Sigmoid colon (tissue), 7 donors: ENCODE measurements around the gene PCDHGA11. TPM values are rescaled to one million over a fixed set of nuclear protein-coding genes. Genes with fewer than 3 reads are reported as not detected.

Source experiments
- DNase-seq: peaks from one replicate; pipeline ENCODE4 v3.0.0-alpha.2; 2019
- H3K27ac ChIP-seq, 4 donors: fragments of 200-600 bp; sonication (generic); one replicate each; pipeline ENCODE4 v1.5.1; 2016 to 2019; ENCODE audit warnings: mild to moderate bottlenecking in 1 of 4
- H3K27me3 ChIP-seq, 3 donors: fragments of 200-600 bp; sonication (generic); one replicate each; pipeline ENCODE4 v1.5.1; 2019; ENCODE audit warnings: mild to moderate bottlenecking in 1 of 3
- H3K36me3 ChIP-seq, 4 donors: fragments of 200-600 bp; sonication (generic); one replicate each; pipeline ENCODE4 v1.5.1; 2016 to 2019
- H3K4me1 ChIP-seq, 4 donors: fragments of 200-600 bp; sonication (generic); one replicate each; pipeline ENCODE4 v1.5.1; 2017 to 2019
- H3K4me3 ChIP-seq, 4 donors: fragments of 200-600 bp; sonication (generic); one replicate each; pipeline ENCODE4 v1.5.1; 2017 to 2019; ENCODE audit warnings: mild to moderate bottlenecking in 2 of 4, moderate library complexity in 1 of 4
- H3K9me3 ChIP-seq, 4 donors: fragments of 200-600 bp in 3 of 4; sonication (generic) in 3 of 4; one replicate each; pipeline versions ENCODE4 v1.5.1 to v1.6.1; 2013 to 2019
- EP300 ChIP-seq, 4 donors: sonication (generic); formaldehyde crosslinking; IDR thresholded peaks; one replicate each; pipeline ENCODE4 v1.6.1; 2017; ENCODE audit warnings: antibody characterized with exemption in 4 of 4
- POLR2A ChIP-seq, 2 donors: fragments of 450-650 bp; IDR thresholded peaks; one replicate each; pipeline ENCODE4 v1.6.1; 2016; ENCODE audit warnings: antibody characterized with exemption in 2 of 2, mild to moderate bottlenecking in 2 of 2, moderate library complexity in 2 of 2
- POLR2AphosphoS5 ChIP-seq, 4 donors: sonication (generic); formaldehyde crosslinking; IDR thresholded peaks; one replicate each; pipeline ENCODE4 v1.6.1; 2017; ENCODE audit warnings: antibody characterized with exemption in 4 of 4
- WGBS, 2 donors: extraction: QIAGEN DNeasy Blood & Tissue Kit; methylation state at CpG; one replicate each; pipeline ENCODE4 v1.1.7; 2013; 5-methylcytosine and 5-hydroxymethylcytosine counted together
- intact Hi-C: fragments of 100-400 bp; cut with DNase I; formaldehyde crosslinking; loops from one replicate; pipeline ENCODE4 v1.15.1; 2023
- polyA plus RNA-seq, 3 donors: library from polyadenylated mRNA; stranded (reverse); fragments of 200-250 nt; gene quantifications; one replicate each; pipeline ENCODE4 v1.2.3, GENCODE V29; 2013
- total RNA-seq, 4 donors: library from RNA; depleted of rRNA; stranded (reverse); fragments of >200 nt; gene quantifications; one replicate each; pipeline ENCODE4 v1.1.0, GENCODE V29; 2016
- TF ChIP-seq, protein P1 (sequence below), 4 experiments: fragments of 450-650 bp in 3 of 4; fragments of 200-600 bp in 1 of 4; IDR thresholded peaks; one replicate each; pipeline ENCODE4 v1.5.1; 2016 to 2019; ENCODE audit warnings: antibody characterized with exemption in 4 of 4, mild to moderate bottlenecking in 3 of 4, moderate library complexity in 2 of 4
- donor health status: healthy with polysubstance abuse.
- donor health status: Bipolar disorder and iron deficiency.
- donor health status: healthy.

PCDHGA11 gene
- total and polyA plus RNA-seq, 7 donors, result 0.89 to 10.8 (median 6.7) TPM; not detected in 2

- intact Hi-C loops, result no loop called here
- H3K27me3 ChIP-seq, result peaks cover 0 to 5% (median 0%) of the 10 kb centered on the region in 3 donors
- 31 to 46% methylated on average over 15 of the region's 15 CpGs for WGBS, 2 donors
- H3K4me3 ChIP-seq, result no peak overlapping the region
- TF ChIP-seq POLR2AphosphoS5 (IDR thresholded peaks at IDR 0.05), result no peak
- no peak for TF ChIP-seq EP300 (IDR thresholded peaks at IDR 0.05)
- H3K9me3 ChIP-seq, result peaks cover 41 to 88% (median 71%) of the 10 kb centered on the region in 4 donors
- no peaks in the 10 kb centered on the region for H3K4me1 ChIP-seq
- H3K36me3 ChIP-seq, result peaks cover 0 to 5% (median 0%) of the 10 kb centered on the region in 4 donors
- no peak overlapping the region for H3K27ac ChIP-seq
- no peak for DNase-seq
Observed at GRCh38 chr5:141398608-141399007, 22.2 kb upstream of the PCDHGA11 start.

DNA sequence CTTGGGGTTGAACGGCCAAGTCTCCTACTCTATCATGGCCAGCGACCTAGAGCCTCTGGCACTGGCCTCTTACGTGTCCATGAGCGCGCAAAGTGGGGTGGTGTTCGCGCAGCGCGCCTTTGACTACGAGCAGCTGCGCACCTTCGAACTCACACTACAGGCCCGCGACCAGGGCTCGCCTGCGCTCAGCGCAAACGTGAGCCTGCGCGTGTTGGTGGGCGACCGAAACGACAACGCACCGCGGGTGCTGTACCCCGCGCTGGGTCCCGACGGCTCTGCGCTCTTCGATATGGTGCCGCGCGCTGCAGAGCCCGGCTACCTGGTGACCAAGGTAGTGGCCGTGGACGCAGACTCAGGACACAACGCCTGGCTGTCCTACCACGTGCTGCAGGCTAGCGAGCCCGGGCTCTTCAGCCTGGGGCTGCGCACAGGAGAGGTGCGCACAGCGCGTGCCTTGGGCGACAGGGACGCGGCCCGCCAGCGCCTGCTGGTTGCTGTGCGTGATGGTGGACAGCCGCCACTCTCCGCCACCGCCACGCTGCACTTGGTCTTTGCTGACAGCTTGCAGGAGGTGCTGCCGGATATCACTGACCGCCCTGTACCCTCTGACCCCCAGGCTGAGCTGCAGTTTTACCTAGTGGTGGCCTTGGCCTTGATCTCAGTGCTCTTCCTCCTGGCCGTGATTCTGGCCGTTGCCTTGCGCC is 21.1 kb upstream of the PCDHGA11 start:
- no peak overlapping the region for H3K27ac ChIP-seq
- intact Hi-C loops, result no loop called here
- H3K4me1 ChIP-seq, result no peaks in the 10 kb centered on the region
- 36 to 64% methylated on average over 61 of the region's 61 CpGs for WGBS, 2 donors
- H3K9me3 ChIP-seq, result peaks cover 41 to 88% (median 72%) of the 10 kb centered on the region in 4 donors
- TF ChIP-seq, protein P1, sequence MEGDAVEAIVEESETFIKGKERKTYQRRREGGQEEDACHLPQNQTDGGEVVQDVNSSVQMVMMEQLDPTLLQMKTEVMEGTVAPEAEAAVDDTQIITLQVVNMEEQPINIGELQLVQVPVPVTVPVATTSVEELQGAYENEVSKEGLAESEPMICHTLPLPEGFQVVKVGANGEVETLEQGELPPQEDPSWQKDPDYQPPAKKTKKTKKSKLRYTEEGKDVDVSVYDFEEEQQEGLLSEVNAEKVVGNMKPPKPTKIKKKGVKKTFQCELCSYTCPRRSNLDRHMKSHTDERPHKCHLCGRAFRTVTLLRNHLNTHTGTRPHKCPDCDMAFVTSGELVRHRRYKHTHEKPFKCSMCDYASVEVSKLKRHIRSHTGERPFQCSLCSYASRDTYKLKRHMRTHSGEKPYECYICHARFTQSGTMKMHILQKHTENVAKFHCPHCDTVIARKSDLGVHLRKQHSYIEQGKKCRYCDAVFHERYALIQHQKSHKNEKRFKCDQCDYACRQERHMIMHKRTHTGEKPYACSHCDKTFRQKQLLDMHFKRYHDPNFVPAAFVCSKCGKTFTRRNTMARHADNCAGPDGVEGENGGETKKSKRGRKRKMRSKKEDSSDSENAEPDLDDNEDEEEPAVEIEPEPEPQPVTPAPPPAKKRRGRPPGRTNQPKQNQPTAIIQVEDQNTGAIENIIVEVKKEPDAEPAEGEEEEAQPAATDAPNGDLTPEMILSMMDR (IDR thresholded peaks at IDR 0.05), result no peak
- DNase-seq, result no peak
- no peak overlapping the region for H3K4me3 ChIP-seq
- no peaks in the 10 kb centered on the region for H3K27me3 ChIP-seq
- peaks cover 0 to 5% (median 0%) of the 10 kb centered on the region in 4 donors for H3K36me3 ChIP-seq

DNA sequence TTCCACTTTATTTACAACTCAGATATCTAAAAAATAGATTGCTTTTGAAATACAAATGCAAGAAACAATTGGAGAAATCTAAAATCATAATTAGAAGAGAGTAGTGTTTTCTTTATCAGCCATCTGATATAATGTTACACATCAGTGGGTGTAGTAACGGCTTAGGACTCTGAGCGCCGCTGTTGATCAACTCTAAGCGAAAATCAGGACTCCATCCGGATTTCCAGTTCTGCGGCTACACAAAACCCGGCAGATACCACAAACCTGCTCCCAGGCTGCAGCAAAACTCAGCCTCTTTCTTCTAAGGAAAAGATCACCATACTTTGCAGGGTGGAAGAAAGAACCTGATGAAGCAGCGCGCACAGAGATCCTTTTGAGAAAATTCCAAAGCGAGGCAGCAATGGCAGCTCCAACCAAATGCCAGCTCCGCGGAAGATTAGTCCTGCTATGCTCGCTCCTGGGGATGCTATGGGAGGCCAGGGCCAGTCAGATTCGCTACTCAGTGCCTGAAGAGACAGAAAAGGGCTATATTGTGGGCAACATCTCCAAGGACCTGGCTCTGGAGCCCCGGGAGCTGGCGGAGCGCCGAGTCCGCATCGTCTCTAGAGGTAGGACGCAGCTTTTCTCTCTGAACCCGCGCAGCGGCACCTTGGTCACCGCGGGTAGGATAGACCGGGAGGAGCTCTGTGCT is 18.2 kb upstream of the PCDHGA11 start, which contains the start of gene PCDHGA9:
TSS of gene PCDHGA9 (plus strand) at position 226 of the 691 bp plus-strand sequence. CDS start at position 401, 175 bp downstream.
- Histone ChIP-seq H3K27me3 (no peaks in the 10 kb centered on the region), H3K9me3 (peaks cover 36 to 89% (median 79%) of the 10 kb centered on the region in 4 donors), H3K4me1 (no peaks in the 10 kb centered on the region), H3K4me3 (peak within 1 kb of the TSS in 3 of 4 donors; percentile 19 to 23 (median 21)), H3K36me3 (peaks cover 0 to 5% (median 0%) of the 10 kb centered on the region in 4 donors), H3K27ac (no peak within 1 kb of the TSS)
- DNase-seq, result no peak
- 20 to 51% methylated on average over 27 of the region's 27 CpGs for WGBS, 2 donors
- intact Hi-C loops, result no loop called here
- TF ChIP-seq EP300 (IDR thresholded peaks at IDR 0.05), result no peak
- TF ChIP-seq, protein P1 (IDR thresholded peaks at IDR 0.05), result no peak
- TF ChIP-seq POLR2A (IDR thresholded peaks at IDR 0.05), result no peak
- TF ChIP-seq POLR2AphosphoS5 (IDR thresholded peaks at IDR 0.05), result no peak

DNA sequence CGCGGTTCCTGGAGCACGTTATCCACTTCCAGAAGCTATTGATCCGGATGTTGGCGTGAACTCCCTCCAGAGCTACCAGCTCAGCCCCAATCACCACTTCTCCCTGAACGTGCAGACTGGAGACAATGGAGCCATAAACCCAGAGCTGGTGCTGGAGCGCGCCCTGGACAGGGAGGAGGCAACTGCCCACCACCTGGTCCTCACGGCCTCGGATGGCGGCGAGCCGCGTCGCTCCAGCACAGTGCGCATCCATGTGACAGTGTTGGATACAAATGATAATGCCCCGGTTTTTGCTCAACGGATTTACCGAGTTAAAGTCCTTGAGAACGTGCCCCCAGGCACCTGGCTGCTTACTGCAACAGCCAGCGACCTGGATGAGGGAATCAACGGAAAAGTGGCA is 17.5 kb upstream of the PCDHGA11 start:
- Histone ChIP-seq H3K36me3 (peaks cover 0 to 5% (median 0%) of the 10 kb centered on the region in 4 donors), H3K27ac (no peak overlapping the region), H3K4me3 (peak overlapping the region in 1 of 4 donors; percentile 21), H3K4me1 (no peaks in the 10 kb centered on the region), H3K27me3 (no peaks in the 10 kb centered on the region), H3K9me3 (peaks cover 40 to 94% (median 83%) of the 10 kb centered on the region in 4 donors)
- 35 to 57% methylated on average over 22 of the region's 22 CpGs for WGBS, 2 donors
- no peak for DNase-seq
- intact Hi-C loops, result no loop called here
- TF ChIP-seq, protein P1 (IDR thresholded peaks at IDR 0.05), result no peak
- TF ChIP-seq EP300 (IDR thresholded peaks at IDR 0.05) (no peak), POLR2AphosphoS5 (IDR thresholded peaks at IDR 0.05) (no peak), POLR2A (IDR thresholded peaks at IDR 0.05) (no peak)
